Breast epithelium (tissue), 3 donors: ENCODE measurements around the gene MYH6.

Source experiments
- CTCF ChIP-seq, 3 donors: fragments of 450-650 bp; IDR thresholded peaks; one replicate each; pipeline ENCODE4 v1.5.1; 2016 to 2017; ENCODE audit warnings: antibody characterized with exemption in 3 of 3, mild to moderate bottlenecking in 3 of 3, moderate library complexity in 3 of 3
- POLR2AphosphoS5 ChIP-seq, 3 donors: sonication (generic); formaldehyde crosslinking; IDR thresholded peaks; one replicate each; pipeline ENCODE4 v1.6.1; 2017; ENCODE audit warnings: antibody characterized with exemption in 3 of 3

GRCh38 chr14:23372509-23372908 is 35.6 kb downstream of the MYH6 start, which contains the start of gene IL25:
- no peak for TF ChIP-seq CTCF (IDR thresholded peaks at IDR 0.05)
- no peak for TF ChIP-seq POLR2AphosphoS5 (IDR thresholded peaks at IDR 0.05)
